ENCODE results near the gene CR1L. TPM values are rescaled to one million over a fixed set of nuclear protein-coding genes. Genes with fewer than 3 reads are reported as not detected.

CR1L gene
- total and polyA plus RNA-seq, 2 of the 8 experiments (the other 6 are each of a cell fraction or from before 2014, with no cell fraction given): 0.39 TPM; not detected in 1

- Histone ChIP-seq H3K9me3 (ENCODE audit: insufficient read depth in 2 of 2, low read depth in 1 of 2, low read length in 1 of 2) (no peaks in the 10 kb centered on the region; a peak in 1 of 4 replicates), H3K4me2 (ENCODE audit: insufficient read depth in 1 of 2, low read depth in 2 of 2, low read length in 2 of 2) (no peak overlapping the region), H3K79me2 (ENCODE audit: control insufficient read depth in 1 of 2, insufficient read depth in 2 of 2, low read length in 2 of 2) (no peaks in the 10 kb centered on the region), H3K27me3 (replicated peaks in 1 of 4; ENCODE audit: control insufficient read depth in 3 of 4, extremely low read depth in 1 of 4, insufficient read depth in 3 of 4, low read length in 3 of 4) (no peaks in the 10 kb centered on the region), H3K4me1 (replicated peaks in 1 of 4; ENCODE audit: control insufficient read depth in 3 of 4, insufficient read depth in 4 of 4, low read length in 3 of 4) (no peaks in the 10 kb centered on the region), H3K9ac (replicated peaks in 1 of 4; ENCODE audit: extremely low read depth in 1 of 4, low read depth in 3 of 4, low read length in 3 of 4) (no peak overlapping the region), H4K5ac (ENCODE audit: insufficient read length, low read depth, low read length) (no peak overlapping the region), H3K56ac (replicated peaks; ENCODE audit: insufficient read length, low read depth, low read length) (no peak overlapping the region), H3K4ac (replicated peaks; ENCODE audit: insufficient read length, low read depth, low read length) (no peak overlapping the region), H3K36me3 (ENCODE audit: control insufficient read depth in 2 of 4, insufficient read depth in 4 of 4, low read length in 3 of 4) (no peaks in the 10 kb centered on the region), H4K20me1 (replicated peaks in 1 of 2; ENCODE audit: control insufficient read depth in 1 of 2, insufficient read depth in 2 of 2, low read length in 2 of 2) (no peaks in the 10 kb centered on the region), H4K8ac (ENCODE audit: extremely low read depth, insufficient read depth, low read length) (no peak overlapping the region; the same call in 1 of the 2 replicates), H3K79me1 (ENCODE audit: low read depth, low read length) (no peaks in the 10 kb centered on the region), H3K27ac (ENCODE audit: low read depth, low read length) (no peak overlapping the region), H2BK15ac (ENCODE audit: low read length) (no peak overlapping the region), H4K91ac (replicated peaks; ENCODE audit: insufficient read length, low read length) (no peak overlapping the region), H2BK20ac (ENCODE audit: low read length) (no peak overlapping the region), H2AK5ac (ENCODE audit: low read depth, low read length) (no peak overlapping the region), H2BK12ac (ENCODE audit: low read depth, low read length) (no peak overlapping the region), H2BK120ac (replicated peaks; ENCODE audit: low read depth, low read length) (no peak overlapping the region), H3K23ac (ENCODE audit: insufficient read length) (no peak overlapping the region), H3K23me2 (ENCODE audit: low read depth, low read length) (no peaks in the 10 kb centered on the region), H3K18ac (ENCODE audit: extremely low read depth, low read length) (no peak overlapping the region), H2AFZ (ENCODE audit: low read length) (peak overlapping the region; percentile 33; the same call in 1 of the 2 replicates), H2BK5ac (ENCODE audit: low read depth, low read length) (no peak overlapping the region), H3K4me3 (ENCODE audit: extremely low read depth in 1 of 4, insufficient read depth in 2 of 4, low read depth in 3 of 4, low read length in 4 of 4) (no peak overlapping the region), H3K14ac (ENCODE audit: insufficient read length) (no peak overlapping the region)
- DNase-seq (ENCODE audit: low read depth in 1 of 2, low spot score in 2 of 2) (no peak), FAIRE-seq (no peak)
- CTCF ChIA-PET (ENCODE audit: partially characterized antibody): interaction anchor here (0.7 to 1.8 kb wide), 3 partner anchors 9 to 171 kb away, joined by 3 to 4 read pairs (median 3); no protein-coding TSS in a partner anchor
- WGBS, 2 experiments (ENCODE audit: extremely low coverage in 1 of 2, insufficient coverage in 1 of 2, insufficient read length in 1 of 2, insufficient replicate concordance in 2 of 2, low coverage in 1 of 2, low lambda C conversion rate in 2 of 2, missing lambda C conversion rate in 1 of 2): 84% methylated on average over 12 of the region's 12 CpGs; no CpG with 5 or more reads in 1 of the 2 experiments
- POLR2A ChIA-PET (ENCODE audit: partially characterized antibody): interaction anchor here (1.1 kb wide), 1 partner anchor 84 kb away, joined by 4 read pairs; no protein-coding TSS in a partner anchor
- no peak for TF ChIP-seq ZNF274 (IDR thresholded peaks at IDR 0.05; ENCODE audit: borderline replicate concordance, extremely low read depth, low read length)
- no peak for TF ChIP-seq GABPA (IDR thresholded peaks at IDR 0.05; ENCODE audit: borderline replicate concordance, insufficient read depth, low read length)
- no peak for TF ChIP-seq RNF2 (IDR thresholded peaks at IDR 0.05; ENCODE audit: borderline replicate concordance, low read depth, low read length, missing control alignments, poor library complexity, severe bottlenecking)
- no peak for TF ChIP-seq MAFK (IDR thresholded peaks at IDR 0.05; ENCODE audit: low read depth, low read length)
- TF ChIP-seq GTF2F1 (IDR thresholded peaks at IDR 0.05; ENCODE audit: borderline replicate concordance, low read depth, low read length): no peak
- peak; percentile 40 to 55; a peak in 3 of 4 replicates for TF ChIP-seq RAD21 (IDR thresholded peaks at IDR 0.05 in 1 of 2, conservative IDR thresholded peaks at IDR 0.05 in 1 of 2; ENCODE audit: low read depth in 2 of 2, low read length in 2 of 2)
- no peak for TF ChIP-seq KDM1A (IDR thresholded peaks at IDR 0.05; ENCODE audit: borderline replicate concordance, low read length)
- no peak for TF ChIP-seq ASH2L (IDR thresholded peaks at IDR 0.05; ENCODE audit: low read length)
- TF ChIP-seq, protein P1, sequence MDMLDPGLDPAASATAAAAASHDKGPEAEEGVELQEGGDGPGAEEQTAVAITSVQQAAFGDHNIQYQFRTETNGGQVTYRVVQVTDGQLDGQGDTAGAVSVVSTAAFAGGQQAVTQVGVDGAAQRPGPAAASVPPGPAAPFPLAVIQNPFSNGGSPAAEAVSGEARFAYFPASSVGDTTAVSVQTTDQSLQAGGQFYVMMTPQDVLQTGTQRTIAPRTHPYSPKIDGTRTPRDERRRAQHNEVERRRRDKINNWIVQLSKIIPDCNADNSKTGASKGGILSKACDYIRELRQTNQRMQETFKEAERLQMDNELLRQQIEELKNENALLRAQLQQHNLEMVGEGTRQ (IDR thresholded peaks at IDR 0.05; ENCODE audit: low read length): no peak
- TF ChIP-seq POLR2AphosphoS5 (IDR thresholded peaks at IDR 0.05; ENCODE audit: low read depth, low read length): no peak
- TF ChIP-seq TCF12 (IDR thresholded peaks at IDR 0.05; ENCODE audit: low read depth, low read length): no peak
- no peak for TF ChIP-seq CHD1 (IDR thresholded peaks at IDR 0.05; ENCODE audit: low read depth, low read length)
- no peak for TF ChIP-seq POU5F1 (IDR thresholded peaks at IDR 0.05; ENCODE audit: low read depth, low read length)
These were observed 68.6 kb downstream of the CR1L start for GRCh38 chr1:207713529-207713928.
